Epithelial cell of prostate (primary cell): ENCODE data around the gene MBD3L4.
"Not testable (repeated sequence)": the region's sequence is repeated elsewhere in the genome, so short reads cannot be mapped to it uniquely, and the experiment has no call there.

Experiments
- DNase-seq: peaks from one replicate; pipeline ENCODE4 v3.0.0-alpha.2; 2011; ENCODE audit warnings: low read depth, low spot score
- H3K27ac ChIP-seq: fragments of 450-650 bp; 2 replicates; pipeline ENCODE4 v1.5.1; 2017; ENCODE audit warnings: mild to moderate bottlenecking

The MBD3L4 gene

DNA sequence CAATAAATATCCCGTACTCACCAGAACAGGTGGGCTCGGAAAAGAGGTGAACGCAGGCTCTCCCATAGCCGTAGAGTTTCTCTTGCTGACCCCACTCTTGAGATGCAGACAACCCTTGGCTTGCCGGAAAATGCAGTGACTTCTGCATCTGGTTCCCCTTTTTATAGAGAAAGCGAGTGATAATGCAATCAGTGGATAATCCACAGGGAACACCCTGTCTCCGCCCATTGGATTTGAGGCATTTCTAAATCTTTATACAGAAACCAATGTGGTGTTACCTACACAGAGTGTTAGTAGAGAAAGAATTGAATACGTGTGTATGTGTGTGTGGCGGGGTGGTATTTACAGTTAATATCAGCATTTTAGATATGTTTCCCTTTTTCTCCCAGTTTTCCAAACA, at the start of gene MBD3L4:
TSS of gene MBD3L4 (minus strand) at position 101 of the 400 bp plus-strand sequence. CDS start at position 66, 35 bp downstream.
- H3K27ac ChIP-seq, DNase-seq: not testable (repeated sequence)

DNA sequence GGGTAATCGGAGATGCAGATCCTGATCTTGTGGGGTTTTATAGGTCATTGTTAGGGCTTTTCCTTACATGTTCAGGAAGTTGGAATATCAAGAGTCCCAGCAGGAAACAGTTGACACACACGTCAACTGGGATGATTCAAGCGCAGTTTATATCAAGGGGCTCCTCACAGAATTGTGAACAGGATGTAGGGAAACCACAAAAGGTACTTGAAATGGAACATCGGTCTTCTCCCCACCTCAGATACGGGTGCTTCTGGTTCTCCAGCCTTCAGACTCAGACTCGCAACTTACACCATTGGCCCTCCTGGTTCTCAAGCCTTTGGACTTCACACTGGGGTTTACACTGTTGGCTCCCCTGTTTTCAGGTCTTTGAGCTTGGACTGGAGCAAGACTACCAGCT, 49.0 kb upstream of the MBD3L4 start:
- no peak for DNase-seq
- no peak overlapping the region for H3K27ac ChIP-seq

DNA sequence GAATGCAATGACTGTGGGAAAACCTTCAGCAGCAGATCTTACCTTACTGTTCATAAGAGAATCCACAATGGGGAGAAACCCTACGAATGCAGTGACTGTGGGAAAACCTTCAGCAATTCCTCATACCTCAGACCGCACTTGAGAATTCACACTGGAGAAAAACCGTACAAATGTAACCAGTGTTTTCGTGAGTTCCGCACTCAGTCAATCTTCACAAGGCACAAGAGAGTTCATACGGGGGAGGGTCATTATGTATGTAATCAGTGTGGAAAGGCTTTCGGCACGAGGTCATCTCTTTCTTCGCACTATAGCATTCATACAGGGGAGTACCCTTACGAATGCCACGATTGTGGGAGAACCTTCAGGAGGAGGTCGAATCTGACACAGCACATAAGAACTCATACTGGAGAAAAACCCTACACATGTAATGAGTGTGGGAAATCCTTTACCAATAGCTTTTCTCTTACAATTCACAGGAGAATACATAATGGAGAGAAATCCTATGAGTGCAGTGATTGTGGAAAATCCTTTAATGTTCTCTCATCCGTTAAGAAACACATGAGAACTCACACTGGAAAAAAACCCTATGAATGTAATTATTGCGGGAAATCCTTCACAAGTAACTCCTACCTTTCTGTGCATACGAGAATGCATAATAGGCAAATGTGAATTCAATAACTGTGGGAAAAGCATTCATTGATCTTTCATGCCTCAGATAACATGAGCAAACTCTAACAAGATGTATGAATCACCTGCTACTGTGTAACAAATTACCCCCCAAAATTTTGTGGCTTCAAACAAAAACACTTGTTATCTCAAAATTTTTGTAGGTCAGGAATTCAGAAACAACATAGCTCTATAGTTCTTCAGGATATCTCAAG, 43.3 kb upstream of the MBD3L4 start:
- H3K27ac ChIP-seq = no peak overlapping the region
- DNase-seq = no peak

DNA sequence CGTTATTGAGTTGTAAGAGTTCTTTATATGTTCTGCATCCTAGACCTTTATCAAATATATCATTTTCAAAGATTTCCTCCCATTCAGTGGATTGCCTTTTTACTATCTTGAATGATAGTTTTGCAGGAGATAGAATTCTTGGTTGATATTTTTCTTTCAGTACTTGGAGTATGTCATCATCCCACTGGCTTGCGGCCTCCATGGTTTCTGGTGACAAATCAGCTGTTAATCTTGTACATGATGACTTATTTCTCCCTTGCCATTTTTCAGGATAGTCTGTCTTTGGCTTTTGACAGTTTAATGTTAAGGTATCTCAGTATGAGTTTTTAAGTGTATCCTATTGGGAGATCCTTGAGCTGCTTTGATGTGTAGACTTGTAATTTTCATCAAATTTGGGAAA, 38.0 kb upstream of the MBD3L4 start:
- no peak overlapping the region for H3K27ac ChIP-seq
- DNase-seq = no peak

DNA sequence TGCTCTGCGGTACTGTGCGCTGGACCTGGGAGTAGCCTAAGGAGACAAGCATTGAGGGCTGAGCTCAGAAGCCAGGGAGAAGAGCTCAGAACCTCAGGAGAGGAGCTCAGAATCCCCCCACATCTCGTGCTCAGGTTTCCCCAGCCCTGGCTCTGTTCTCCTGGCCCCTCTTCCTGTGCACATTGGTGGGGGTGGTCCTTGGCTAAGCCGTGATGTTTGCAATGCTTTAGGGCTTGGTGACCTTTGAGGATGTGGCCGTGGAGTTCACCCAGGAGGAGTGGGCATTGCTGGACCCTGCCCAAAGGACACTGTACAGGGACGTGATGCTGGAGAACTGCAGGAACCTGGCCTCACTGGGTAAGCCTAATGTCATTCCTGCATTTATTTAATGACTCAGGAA, 36.2 kb upstream of the MBD3L4 start:
- H3K27ac ChIP-seq = no peak overlapping the region
- no peak for DNase-seq

DNA sequence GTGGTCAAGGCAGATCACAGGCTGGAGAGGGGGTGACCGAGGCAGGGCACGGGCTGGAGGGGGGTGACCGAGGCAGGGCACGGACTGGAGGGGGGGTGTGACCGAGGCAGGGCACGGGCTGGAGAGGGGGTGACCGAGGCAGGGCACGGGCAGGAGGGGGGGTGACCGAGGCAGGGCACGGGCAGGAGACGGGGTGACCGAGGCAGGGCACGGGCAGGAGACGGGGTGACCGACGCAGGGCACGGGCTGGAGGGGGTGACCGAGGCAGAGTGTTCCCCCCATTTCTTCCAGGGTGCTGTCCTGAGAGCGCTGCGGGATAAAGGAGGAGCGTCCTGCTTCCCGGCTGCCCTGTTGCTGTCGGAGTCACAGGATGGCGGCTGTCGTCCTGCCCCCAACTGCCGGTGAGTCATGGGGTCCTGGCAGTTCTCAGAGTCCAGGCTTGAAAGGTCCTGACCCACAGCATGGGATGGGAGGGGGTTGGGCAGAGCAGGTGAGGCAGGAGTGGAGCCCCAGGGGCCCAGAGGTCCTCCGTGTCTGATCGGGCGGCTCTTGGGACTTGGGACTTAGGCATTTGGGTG, 34.8 kb upstream of the MBD3L4 start:
- no peak for DNase-seq
- H3K27ac ChIP-seq = no peak overlapping the region

DNA sequence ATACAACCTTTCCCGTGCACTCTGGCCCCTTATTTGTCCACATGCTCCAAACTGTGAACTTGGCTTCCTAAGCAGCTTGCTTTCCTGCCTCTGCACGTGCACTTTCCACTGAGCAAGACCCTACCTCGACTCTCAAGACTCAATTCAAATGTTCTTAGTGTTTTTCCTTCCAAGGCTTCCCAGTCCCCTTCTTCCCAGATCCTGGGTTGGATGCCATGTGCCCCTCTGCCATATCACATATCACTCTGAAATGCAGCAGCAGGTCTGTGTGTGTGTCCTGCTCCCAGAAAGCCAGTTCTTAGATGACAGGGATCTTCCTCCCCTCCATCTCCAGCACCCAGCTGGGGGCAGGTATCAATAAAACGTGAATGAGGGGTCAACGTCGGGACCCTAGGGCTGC, 32.6 kb upstream of the MBD3L4 start:
- DNase-seq = no peak
- no peak overlapping the region for H3K27ac ChIP-seq

DNA sequence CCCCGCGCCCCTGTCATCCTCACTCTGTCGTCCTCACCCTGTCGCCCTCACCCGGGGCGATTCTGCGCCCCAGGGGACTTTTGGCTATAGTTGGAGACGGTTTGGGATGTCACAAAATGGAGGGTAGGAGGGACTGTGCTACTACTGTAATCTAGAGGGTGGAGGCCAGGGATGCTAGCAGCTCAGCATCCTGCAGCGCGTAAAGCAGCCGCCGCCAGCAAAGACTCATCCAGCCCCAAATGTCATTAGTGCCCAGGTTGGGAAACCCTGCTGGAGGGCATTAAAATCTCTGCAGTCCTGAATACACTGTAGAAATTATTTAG, 29.9 kb upstream of the MBD3L4 start:
- H3K27ac ChIP-seq = peak overlapping the region; percentile 71
- DNase-seq = no peak

DNA sequence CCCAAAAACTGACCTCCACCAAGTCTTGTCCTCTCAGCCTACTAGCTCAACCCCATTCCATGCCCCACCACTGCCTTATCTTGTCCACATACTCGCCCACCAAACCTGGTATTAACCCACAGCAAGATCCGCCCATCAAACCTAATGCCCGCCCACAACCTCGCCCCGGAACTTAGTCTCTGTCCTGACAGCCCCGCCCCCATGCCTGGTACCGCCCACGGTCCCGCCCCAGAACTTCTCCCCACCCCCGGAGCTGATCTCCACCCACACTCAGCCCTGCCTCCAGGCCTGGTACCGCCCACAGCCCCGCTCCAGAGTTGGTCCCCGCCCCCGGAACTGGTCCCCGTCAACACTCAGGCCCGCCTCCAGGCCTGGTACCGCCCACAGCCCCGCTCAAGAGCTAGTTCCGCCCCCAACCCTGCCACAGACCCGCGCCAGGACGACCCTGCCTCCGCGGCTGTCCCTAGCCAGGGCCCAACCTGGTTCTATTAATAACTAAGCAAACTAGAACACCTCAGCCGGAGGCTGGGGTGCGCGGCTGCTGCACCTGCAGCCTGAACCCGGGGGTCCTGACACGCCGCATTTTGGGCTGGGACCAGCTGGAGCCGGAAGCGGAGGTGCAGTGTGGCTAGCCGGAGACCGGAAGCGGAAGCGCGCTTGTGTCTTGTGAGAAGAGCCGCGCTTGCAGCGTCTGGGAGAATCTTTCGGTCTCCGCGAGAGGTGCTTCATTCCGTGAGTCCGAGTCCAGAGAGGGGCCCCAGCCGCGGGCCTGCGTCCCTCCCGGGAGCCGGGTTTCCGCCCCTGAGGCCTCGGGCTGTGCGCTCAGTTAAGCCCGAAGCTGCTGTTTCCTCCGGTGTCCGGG, 29.3 kb upstream of the MBD3L4 start, which contains the start of gene ZNF557:
TSS of gene ZNF557 (plus strand) at position 662 of the 862 bp plus-strand sequence. CDS start 5,372 bp downstream, outside the sequence.
- peak; percentile 87 for DNase-seq
- H3K27ac ChIP-seq = peak within 1 kb of the TSS; percentile 71

DNA sequence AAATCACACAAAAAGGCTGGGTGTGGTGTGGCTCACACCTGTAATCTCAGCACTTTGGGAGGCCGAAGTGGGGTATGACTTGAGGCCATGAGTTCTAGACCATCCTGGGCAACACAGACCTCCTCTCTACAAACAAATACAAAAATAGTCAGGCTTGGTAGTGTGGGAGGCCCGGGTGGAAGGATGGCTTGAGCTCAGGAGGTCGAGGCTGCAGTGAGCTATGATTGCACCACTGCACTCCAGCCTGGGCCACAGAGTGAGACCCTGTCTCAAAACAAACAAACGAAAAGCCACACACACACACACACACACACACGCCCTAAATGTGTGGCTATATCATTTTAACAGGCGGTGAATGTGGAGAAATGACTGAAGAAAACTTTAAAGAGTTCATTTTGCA, 28.6 kb upstream of the MBD3L4 start:
- no peak for DNase-seq
- no peak overlapping the region for H3K27ac ChIP-seq

DNA sequence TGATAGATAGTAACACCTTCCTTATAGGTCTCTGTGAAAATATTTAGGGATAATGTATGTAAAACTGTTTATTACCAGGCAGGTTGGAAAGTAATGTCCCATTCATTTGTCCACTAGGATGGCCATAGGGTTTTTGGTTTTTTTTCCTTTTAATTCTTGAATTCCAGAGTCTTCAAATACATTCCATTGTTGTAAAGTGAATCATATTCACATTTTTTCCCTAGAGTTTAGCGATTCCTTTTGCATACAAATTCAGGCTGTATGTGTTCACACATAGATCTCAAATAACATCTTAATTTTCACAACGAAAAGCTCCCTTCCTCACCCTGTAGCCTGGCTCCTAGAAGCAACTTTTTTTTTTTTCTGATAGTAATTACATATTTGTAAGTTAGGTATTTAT, 27.7 kb upstream of the MBD3L4 start:
- H3K27ac ChIP-seq = no peak overlapping the region
- DNase-seq = no peak

DNA sequence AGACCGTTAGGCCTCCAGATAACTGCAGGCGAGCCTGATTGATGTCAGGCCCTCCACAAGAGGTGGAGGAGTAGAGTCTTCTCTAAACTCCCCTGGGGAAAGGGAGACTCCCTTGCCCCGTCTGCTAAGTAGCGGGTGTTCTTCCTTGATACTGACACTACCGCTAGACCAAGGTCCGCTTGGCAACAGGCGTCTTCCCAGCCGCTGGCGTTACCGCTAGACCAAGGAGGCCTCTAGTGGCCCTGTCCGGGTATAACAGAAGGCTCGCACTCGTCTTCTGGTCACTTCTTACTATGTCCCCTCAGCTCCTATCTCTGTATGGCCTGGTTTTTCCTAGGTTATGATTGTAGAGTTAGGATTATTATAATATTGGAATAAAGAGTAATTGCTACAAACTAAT, 27.1 kb upstream of the MBD3L4 start:
- DNase-seq, H3K27ac ChIP-seq: not testable (repeated sequence)

DNA sequence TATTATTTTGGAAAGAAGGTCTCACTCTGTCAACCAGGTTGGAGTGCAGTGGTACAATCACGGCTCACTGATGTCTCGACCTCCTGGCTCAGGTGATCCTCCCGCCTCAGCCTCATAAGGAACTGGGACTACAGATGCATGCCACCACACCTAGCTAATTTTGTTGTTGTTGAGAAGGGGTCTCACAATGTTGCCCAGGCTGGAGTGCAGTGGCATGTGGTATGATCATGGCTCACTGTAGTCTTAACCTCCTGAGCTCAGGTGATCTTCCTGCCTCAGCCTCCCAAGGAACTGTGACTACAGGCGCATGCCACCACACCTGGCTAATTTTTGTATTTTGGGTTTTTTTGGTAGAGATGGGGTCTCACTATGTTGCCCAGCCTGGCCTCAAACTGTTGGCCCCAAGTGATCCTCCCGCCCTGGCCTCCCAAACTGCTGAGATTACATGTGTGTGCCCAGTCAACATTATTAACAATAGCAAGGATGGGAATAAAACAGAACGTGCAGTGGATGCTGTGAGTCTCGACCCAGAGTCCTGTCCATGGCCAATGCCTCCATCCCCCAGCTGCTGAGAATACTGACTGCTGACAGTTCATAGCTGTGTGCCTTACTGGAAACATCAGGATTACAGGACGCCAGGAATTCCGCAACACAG, 23.9 kb upstream of the MBD3L4 start:
- no peak overlapping the region for H3K27ac ChIP-seq
- DNase-seq = no peak

DNA sequence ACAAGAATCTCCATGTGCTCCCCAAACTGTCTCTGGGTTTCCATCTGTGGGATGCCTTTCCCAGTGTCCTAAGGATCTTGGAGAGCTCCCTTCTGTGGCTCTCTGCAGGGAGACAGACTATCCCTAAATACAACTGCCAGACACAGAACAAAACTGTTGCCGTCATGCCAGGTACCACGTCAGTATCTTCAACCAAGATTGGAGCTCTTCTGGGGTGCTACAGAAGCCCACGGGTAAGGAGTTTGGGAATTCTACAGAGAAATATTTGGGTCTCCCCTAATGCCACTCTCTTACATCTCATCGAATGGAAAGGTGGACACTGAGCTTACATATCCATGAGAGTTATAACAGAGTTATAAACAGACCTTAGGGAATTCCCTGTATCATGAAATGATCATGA, 23.4 kb upstream of the MBD3L4 start:
- no peak for DNase-seq
- H3K27ac ChIP-seq = no peak overlapping the region

DNA sequence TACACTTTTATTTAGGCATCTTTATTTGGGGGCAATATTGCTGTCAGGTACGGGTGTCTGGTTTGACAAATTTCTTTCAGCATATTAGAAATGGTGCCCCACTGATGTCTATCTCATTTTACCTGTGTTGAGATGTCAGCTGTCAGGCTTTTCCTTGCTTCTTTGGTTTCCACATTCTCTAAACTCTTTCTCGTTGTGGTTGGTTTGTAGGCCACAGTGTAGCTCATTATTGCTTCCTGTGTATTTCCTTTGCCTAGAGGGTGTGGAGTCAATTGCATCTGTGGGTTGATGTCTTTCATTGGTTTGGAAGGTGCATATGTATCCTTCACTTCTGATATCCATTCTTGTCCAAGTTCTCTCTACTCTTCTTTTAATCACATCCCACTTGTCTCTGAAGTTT, 20.0 kb upstream of the MBD3L4 start:
- not testable (repeated sequence) for DNase-seq, H3K27ac ChIP-seq

DNA sequence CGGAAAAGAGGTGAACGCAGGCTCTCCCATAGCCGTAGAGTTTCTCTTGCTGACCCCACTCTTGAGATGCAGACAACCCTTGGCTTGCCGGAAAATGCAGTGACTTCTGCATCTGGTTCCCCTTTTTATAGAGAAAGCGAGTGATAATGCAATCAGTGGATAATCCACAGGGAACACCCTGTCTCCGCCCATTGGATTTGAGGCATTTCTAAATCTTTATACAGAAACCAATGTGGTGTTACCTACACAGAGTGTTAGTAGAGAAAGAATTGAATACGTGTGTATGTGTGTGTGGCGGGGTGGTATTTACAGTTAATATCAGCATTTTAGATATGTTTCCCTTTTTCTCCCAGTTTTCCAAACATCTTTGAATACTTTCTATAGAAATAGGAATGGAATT, 18.6 kb upstream of the MBD3L4 start, which contains the start of gene MBD3L3:
TSS of gene MBD3L3 (minus strand) at position 101 of the 400 bp plus-strand sequence. CDS start at position 30, 71 bp downstream.
- not testable (repeated sequence) for DNase-seq

DNA sequence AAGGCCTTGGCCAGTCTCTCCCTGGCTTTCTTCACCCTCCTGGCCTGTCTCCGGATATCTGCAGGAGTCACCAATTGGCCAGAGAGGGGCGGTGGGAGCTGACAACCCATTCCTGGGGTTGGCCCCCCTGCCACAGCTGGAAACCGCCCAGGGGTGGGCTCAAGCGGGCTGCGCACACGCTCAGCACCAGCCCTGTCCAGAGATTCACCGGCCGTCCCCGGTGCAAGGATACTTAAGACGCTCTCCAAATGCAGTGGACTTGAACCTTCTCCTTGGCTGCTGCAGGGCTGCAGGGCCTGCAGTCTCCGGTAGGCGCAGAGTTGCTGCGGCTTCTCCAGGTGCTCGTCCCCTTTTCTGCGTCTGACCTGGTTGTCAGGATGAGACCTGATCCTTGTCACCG, 16.4 kb upstream of the MBD3L4 start:
- DNase-seq = not testable (repeated sequence)

More for the DNA sequence above, 18.6 kb upstream of the MBD3L4 start, which contains the start of gene MBD3L3:
- not testable (repeated sequence) for H3K27ac ChIP-seq

DNA sequence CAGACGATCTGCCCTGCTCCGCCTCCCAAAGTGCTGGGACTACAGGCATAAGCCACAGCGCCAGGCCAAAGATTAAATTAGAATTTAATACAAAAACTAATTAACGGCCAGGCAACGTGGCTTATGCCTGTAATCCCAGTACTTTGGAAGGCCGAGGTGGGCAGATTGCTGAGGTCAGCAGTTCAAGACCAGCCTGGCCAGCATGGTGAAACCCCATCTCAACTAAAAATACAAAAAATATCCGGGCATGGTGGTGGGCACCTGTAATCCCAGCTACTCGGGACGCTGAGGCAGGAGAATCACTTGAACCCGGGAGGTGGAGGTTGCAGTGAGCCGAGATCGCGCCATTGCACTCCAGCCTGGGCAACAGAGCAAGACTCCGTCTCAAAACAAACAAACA, 15.7 kb upstream of the MBD3L4 start:
- not testable (repeated sequence) for DNase-seq, H3K27ac ChIP-seq

More for the DNA sequence above, 16.4 kb upstream of the MBD3L4 start:
- not testable (repeated sequence) for H3K27ac ChIP-seq

DNA sequence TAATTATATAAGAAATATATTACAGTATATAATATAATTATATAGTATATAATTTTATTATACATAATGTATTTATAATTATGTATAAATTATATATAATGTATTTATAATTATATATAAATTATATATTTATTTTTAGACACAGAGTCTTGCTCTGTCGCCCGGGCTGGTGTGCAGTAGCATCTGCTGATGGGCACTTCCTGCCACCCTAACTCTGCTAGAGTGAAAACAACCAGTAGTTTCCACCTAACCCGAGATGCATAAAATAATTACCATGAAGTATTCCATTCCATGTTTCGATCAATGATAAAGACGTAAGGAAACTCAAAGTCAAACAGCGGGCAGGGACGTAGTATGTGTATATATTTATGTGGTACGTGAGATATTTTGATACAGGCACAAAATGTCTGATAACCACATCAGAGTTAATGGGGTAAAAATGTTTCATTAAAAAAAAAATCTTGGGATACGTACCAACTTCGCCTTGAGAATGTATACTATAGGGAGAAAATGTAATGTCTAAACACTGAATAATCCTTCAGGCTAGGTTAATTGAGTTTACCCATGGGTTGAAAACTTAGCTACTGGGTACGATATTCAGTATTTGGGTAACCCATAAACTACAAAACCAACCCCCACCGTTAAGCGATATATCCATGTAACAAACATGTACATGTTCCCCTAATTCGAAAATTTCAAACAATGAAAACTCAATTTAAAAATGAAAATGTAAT, 14.8 kb upstream of the MBD3L4 start:
- DNase-seq, H3K27ac ChIP-seq: not testable (repeated sequence)
